ENCODE measurements around the gene PEAK1.

PEAK1 gene

DNA sequence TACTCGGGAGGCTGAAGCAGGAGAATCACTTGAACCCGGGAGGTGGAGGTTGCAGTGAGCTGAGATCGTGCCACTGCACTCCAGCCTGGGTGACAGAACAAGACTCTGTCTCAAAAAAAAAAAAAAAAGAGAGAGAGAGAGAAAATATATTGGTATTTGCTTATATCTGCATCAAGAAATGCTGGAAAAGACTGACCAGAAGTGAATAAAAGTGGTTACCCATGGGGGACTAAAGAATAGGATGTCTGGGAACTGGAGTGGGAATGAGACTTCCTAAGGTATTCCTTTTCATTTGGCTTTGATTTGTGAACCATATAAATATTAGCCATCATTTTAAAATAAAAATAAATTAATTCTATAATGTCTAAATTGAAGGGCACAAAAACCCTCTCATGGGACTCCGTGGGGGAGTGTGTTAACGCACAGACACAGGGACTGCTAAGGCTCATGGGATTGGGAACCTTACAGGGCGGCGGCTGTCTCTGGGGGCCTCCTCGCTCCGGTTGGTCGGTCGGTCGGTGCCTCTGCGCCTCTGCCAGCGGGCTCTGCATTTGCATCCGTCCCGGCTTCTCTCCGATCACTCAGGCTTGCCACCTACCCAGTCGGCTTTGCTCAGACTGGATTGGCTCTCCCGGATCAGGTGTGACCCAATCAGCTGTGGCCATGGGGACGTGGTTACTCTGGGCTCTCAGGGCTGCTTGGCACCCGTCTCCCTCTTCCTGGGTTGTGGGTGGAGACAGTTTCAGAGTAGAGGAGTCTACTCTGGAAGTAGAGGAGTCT, 336.3 kb downstream of the PEAK1 start:
- peak; percentile 25 for DNase-seq

DNA sequence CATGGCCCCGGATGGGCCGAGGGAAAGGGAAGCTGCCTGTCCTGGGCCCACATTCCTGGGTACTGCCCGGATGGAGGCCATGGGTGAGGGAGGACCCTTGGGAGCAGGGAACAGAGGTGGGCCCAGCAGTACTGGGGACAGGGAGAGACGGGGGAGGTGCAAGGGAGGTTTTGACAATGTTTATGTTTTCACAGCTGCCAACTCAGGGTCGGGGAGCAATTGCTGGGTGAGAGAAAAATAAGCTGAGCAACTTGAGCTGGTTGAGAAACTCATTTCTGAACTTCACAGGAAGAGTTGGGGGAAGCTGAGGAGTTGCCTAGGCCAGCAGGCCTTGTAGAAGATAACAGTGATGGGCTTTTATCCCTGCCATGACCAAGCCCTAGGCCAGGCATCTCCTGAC, 337.9 kb downstream of the PEAK1 start:
- DNase-seq, result no peak

DNA sequence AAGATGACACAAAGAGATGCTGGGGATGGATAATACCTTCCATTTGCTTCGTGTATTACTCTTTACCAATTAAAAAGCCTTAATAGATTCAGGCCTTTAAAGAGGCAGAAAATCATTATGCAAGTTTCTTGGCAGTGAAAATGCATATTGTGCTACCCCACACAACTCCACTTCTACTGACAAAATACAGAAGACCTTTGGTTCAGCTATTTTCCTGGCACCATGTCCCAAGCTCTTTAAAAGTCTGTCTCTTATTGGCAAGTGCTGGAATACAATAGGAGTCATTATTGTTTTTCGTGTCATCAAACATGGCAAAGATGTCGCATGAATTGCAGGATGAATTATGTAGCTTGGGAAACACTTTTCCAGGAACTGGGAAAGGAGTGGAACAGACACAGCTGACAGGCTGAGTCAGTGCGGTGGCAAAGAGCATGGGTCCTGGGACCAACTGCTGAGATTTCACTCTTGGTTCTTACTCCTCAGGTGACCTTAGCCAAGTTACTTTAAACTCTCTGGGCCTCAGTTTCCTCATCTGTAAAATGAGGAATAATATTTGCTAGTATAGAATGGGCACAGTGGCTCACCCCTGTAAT, 343.5 kb downstream of the PEAK1 start:
- DNase-seq, result no peak

DNA sequence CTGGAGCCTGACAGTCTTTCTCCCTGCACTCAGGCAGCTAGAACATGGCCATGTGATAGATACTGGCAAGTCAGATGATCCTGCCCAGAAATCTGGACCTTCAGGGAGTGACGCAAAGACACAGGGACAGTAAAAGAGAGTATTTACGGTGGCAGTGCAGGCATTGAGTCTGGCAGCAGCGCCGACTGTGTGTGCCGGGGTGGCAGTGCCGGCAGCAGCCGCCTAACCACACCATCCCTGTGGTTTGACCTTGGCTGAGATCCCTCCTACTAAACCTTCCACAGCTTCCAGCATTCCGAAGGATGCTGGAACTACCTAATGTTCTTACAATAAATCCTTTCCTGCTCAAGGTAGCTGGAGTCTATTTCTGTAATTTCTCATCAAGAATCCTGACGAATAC, 344.4 kb downstream of the PEAK1 start:
- DNase-seq, result no peak

DNA sequence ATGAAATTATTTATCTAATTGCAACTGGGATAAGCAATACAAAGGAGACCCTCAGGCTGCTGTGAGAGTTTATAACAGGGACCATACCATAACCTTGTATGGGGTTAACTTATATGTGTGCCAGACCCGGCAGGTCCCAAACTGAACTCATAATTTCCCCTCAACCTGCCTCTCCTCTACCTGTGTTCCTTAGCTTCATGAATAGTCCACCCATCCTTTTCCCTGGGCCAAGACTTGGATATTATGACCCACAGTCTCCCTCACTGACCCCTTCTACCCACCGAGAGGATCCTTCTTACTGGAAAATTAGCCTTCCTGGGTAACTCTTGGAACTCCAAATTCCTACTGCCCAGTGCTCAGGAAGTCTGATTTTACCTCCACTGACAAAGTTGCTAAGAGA, 345.6 kb downstream of the PEAK1 start:
- no peak for DNase-seq

DNA sequence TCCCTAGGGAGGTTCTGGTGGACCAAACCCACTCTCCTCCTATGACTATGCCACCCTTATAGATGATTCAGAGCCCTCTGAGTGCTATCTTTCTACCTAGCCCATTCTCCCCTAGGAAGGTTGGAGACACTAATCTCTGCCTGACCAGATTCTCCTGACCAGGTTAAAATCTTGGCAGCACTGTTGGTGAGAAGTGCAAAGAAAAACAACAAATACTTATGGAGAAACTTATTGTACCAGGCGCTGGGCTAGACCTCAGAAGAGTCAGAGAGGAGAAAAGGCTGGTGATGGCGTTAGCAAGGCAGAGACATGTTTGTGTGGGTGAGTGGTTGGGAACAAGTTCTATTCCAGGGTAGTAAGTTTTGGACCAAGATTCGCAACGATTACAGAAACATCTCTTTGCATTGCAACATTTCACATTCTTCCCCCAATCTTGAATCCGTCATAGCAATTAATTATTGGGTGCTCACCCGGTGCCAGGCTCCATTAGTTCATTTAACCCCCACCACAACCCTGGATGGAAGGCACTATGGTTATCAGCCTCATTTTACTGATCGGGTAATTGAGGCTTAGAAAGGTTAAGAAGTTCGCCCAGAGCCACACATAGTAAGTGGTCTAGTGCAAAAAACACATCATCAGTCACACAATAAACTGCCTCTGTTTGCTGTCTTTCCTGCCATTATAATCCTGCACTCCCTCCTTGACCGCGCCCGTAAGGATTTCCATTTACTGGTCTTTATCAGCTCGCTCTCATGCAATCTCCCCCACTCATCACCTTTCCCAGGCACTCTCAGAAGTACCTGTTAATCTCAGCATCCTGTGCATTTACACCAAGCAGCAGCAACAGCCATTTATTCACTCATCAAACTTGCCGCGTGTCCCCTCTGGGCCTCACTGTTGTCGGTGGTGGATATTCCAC, 348.3 kb downstream of the PEAK1 start:
- no peak for DNase-seq

DNA sequence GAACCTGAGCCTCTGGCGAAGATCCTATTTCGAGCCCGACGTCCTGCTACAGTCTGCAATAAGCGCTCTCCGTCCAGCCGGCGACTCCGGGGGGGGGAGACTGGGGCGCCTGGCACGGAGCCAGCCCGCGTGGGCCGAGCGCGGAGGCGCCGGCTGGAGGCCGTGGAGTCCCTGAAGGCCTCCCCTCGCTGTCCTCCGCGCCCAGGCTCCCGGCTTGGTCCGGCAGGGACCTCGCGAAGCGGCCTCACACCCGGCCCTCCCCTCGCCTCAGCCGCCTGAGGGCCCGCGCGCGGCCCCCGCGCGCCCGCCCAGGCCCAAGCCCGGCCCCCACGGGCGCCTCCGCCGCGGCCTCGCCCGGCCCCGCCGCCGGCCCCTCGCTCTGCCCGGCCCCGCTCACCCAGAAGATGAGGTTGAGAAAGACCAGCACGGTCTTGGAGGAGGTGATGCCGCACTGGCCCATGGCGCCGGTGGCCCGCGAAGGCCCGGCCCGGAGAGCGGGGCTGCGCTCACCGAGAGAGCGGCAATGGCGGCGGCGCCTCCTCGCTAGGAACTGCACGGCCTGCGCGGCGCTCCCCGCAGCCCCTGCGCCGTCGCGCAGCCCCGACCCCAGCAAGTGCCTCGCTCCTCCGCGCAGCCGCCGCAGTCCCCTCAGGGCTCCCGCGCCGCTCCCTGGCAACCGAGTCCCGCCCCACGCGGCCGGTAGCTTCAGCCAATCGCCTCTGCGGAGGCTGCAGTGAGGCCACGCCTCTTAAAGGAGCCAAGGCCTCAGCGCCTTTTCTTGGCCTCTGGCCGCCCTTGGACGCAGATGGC, 349.2 kb downstream of the PEAK1 start, which contains the start of gene TSPAN3:
TSPAN3 (minus strand) TSS at position 615 of the 810 bp plus-strand sequence; CDS start at position 460, 155 bp downstream.
- DNase-seq, result peak; percentile 88

DNA sequence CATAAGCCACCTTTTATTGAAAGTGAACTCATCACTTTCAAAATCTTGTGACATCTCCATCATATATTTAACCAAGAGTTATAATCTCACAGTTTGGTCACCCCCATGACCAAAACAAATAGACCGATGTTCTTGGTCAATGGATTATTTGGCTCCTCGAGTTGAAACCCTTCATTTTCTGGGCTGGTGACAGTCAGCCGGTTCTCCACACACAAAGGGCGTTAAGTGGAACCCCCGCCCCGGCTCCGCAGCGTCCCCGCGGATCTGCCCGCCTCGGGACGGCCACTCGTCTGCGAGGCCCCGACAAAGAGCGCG, 349.8 kb downstream of the PEAK1 start:
- no peak for DNase-seq

DNA sequence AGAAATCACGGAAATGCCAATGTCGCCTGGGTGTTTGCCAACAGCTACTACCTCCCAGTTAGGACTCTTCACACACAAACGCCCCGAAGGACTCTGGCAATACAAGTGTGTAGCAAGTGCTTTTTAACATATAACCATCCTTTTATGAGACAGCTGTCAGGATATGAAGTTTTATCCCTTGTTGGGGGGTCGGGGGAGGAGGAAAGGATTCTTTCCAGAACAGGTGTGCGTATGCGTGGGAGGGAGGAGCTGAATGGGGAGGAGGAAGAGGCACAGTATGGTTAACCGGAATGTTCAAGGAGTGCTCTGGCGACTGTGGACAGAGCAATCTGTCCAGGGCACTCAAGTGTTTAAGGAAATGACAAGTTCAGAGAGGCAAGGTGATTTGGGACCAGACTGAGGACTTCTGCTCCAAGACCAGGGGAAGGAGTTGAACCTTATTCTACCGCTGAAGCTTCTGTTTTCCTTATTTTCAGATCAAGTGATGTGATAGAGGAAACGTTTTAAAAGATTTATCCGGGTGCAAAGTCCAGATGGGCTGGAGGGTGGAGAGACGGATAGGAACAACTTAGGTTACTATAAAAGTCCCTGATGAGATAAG, 350.3 kb downstream of the PEAK1 start:
- no peak for DNase-seq

DNA sequence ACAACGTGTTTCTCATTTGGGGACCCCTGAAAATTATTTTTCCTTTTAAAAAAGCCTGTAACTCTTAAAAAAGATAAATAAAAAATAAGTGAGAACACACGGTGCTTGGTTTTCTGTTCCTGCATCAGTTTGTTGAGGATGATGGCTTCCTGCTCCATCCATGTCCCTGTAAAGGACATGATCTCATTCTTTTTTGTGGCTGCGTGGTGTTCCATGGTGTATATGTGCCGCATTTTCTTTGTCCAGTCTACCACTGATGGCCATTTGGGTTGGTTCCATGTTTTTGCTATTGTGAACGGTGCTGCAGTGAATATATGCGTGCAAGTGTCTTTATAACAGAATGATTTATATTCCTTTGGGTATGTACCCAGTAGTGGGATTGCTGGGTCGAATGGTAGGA, 351.3 kb downstream of the PEAK1 start:
- no peak for DNase-seq

DNA sequence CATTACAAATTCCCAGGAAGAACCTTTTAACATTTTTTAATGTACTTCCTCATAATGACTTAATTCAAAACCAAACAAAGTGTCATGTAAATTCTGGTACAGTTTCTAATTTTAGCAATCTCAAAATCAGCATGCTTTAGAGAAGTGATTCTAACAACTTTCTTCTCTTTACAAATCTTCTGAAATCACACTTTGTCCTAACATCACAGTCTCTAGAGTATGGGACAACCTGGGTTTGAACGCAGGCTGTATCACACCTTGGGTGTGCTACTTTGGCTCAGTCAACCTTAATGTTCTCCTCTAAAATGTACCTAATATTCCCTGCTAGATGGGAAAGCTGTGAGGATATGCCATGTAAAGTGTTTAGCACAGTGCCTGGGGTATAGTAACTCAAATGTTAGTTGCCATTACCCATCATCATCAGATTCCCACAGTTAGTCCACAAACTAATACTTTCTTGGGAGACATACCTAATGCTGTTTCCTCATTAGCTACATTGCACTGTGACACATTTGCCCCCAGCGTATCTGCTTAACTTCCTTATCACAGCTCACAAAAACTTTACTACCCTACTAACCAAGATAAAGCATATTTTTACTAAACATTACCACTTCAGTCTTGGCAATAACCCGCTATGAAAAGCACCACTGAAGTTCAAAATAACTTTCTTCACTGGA, 352.1 kb downstream of the PEAK1 start:
- no peak for DNase-seq

DNA sequence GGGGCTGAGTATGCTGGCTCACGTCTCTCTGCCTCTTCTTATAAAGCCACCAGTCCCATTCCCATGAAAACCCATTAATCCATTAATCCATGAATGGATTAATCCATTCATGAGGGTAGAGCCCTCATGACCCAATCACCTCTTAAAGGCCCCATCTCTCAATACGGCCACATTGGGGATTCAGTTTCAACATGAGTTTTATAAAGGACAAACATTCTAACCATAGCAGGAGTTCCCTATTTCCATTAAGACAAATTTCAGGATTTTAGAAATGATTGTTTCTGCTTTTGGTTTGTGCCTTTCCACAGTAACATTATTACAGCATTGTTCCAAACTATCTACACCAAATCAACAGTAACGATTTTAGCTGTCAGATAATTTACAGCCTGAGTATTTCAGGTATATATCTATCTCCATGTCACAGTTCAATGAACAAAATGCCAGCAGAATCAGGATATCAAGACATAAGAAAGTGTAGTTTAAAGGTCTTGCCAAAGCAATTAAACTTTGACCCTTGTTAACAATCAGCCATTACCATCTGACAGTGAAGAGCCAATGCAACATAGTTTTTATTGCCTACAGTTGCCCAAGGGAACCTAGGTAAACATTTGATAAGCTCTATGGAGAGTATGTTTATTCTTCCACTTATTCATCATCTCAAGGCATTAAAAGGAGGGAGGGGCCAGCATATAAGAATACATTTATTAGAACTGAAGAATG, 352.8 kb downstream of the PEAK1 start:
- no peak for DNase-seq

DNA sequence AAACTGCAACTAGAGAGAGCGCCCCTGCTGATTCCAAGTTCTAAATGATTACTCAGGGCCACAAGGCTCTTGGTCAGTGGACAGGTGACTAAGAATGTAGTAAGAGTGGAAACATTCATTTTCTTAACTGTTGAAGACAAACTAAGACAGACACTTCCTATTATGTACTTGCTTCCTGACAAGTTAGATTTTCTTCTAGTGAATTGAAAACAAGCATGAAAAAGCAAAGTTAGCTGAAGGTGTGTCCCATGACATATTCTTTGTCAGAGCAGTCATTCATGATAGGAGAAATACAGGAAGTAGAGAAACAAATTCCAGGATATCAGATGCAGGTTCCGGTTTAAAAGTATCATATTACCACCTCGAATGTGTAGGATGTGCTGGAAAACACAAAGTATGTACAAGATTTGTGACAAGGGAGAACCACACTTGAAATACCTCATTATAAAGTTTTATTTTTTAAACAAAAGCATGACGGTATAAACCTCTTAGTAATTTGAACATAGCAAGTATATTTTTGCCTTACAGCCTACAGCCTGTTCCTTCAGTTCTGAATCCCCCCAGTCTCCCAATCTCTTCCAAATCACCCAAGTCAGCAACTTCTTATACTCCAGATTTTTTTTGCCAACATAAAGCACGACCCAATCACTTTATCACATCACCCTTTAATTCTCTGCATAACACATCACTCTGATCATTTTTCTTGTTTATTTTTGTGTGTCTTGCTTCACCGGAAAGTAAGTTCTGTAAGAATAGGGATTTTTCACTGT, 355.2 kb downstream of the PEAK1 start:
- no peak for DNase-seq

DNA sequence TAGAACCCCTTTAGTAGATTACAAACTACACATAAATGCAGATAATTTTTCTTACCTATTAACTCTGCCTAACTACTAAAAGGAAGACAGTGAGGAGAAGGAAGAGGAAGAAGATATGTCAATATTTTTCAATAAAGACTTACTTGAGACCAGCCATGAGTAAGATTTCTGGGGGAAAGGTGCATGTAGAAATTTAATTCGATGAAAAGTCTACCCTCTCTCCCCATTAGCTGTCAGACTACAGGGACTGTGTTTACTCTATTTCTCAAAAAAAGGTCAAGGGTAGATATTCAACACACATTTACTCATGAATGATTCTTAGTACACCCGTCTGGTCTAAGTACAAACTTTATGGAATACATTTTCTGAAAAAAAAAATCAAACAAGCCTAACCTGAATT, 355.8 kb downstream of the PEAK1 start:
- no peak for DNase-seq

DNA sequence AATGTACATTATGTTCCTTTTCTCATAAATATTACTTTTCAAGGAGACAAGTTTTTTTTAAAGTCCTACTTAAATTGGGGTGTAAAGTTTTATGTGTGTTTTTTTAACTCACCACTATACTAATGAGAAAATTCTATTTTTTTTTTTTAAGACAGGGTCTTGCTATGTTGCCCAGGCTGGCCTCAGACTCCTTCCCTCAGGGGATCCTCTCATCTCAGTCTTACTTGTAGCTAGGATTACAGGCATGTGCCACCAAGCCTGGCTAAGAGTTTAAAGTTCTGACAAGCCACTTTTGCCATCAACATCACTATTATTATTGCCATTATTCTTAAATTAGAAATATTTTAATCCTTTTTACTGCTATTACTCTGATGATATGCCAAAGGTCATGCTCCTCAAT, 356.7 kb downstream of the PEAK1 start:
- DNase-seq, result no peak

DNA sequence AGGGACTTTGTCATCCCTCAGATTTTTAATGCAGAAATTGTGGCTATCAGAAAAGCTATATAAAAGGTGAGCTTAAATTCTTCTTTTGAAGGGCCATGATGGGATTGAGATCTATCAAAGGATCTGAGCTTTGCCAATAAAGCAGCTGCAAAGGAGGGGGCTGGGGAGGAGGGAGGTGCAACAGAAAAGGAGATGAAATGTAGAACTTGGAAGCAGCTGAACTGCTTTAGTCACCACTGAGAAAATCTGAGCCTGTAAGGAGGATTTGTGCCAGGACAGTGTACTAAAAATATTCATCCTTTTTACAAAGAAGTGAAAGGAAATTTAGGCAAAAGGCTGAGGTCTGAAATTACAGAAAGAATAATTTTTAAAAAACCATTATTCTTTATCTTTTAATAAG, 359.4 kb downstream of the PEAK1 start:
- DNase-seq, result no peak

DNA sequence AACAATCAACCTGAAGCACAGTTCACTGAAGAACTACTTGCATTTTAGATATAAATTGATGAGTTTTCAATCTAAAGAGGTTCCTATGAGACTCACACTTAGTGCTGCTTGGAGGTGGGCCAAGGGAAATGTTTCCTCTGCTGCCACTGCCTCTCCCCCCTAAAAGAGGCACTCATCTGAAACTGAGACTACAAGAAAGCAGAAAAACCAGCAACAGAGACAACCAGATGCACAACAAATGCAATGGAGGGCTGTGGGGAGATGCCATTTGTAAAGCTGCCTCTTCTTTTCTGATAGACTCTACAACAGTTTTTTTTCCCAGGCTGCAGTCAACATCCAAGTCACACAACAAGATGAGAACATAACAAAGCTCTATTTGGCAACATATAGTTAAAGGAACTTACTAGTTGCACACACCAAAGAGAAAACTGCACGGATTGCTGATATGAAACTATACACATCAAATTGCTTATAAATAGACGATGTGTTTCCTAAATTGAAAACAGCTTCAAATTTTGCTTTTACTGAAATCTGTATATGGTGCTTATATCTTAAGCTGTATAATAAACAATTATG, 360.0 kb downstream of the PEAK1 start:
- DNase-seq, result no peak

DNA sequence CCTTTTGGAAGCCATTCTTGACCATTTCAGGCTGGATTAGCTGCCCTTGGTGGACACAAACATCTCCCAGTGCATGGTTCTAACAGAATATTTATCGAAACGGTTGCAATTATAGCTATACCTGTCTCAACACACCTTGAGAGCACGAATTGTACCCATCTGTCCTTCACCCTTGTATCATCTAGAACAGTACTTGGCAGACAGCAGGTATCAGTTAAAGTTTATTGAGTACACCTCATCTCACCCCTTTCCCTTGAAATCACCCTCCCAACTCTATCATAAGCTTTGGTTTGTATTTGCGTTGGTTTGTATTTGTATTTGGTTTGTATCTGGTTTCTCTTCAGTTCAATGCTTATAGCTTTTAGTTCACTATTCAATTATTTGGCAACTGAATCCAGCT, 361.4 kb downstream of the PEAK1 start:
- no peak for DNase-seq

DNA sequence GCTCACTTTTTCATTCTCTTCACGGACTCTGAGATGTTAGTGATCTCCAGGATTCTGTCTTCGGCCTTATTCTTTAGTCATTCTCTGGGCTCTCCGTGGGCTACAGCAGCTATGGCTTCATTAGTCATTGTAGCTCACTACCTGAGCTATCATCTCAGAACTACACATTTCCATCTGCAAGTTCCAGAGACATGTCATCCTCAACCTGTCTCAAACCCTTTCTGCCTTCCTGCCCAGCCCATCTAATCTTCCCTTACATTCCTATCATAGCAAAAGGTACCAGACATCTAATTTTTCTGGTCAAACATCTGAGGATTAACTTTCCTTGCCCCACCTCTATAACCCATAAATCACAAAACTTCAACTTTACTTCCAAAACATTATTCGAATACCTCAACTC, 362.2 kb downstream of the PEAK1 start:
- DNase-seq, result no peak

DNA sequence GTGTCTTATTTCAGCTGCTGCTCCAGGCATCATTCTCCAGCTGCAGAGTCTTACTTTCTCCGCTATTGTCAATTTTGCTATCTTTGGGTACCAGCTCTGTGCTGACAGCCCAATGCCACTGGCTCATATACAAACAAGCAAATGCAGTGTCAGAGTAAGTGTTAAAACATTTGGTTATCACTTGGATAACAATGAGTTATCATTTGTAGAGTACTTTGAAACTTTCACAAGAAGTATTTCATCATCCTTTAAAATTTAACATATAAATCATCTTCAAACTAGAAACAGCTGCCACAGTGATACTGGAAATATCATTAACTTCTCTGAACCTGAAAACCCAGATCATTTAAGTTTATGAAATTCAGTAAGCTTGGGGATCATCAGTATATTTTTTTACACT, 362.8 kb downstream of the PEAK1 start:
- no peak for DNase-seq
